Activated naive CD4-positive, alpha-beta T cell treated with anti-CD3 and anti-CD28 coated beads, Interleukin-2, amount 10 ng/mL, durations not matched to agents 7 days and 5 days (primary cell): ENCODE results near the gene SPATA31C1.
"Not testable (repeated sequence)": the region's sequence is repeated elsewhere in the genome, so short reads cannot be mapped to it uniquely, and the experiment has no call there.

ENCODE experiments used
- CTCF ChIA-PET: fragments of 350-600 bp; sonication (Branson Sonifier 250); formaldehyde crosslinking; loops from one replicate; lab custom pipeline; 2021; ENCODE audit warnings: antibody characterized with exemption; lab: Charles Lee
- DNase-seq: peaks from one replicate; pipeline ENCODE4 v3.0.0-alpha.2; 2020
- H3K27ac Mint-ChIP-seq: one replicate; pipeline ENCODE4 v1.8.0; 2021; ENCODE audit warnings: mild to moderate bottlenecking, moderate library complexity, mixed read lengths
- H3K27me3 Mint-ChIP-seq: one replicate; pipeline ENCODE4 v1.8.0; 2021; ENCODE audit warnings: mild to moderate bottlenecking, mixed read lengths
- H3K36me3 Mint-ChIP-seq: one replicate; pipeline ENCODE4 v1.8.0; 2021; ENCODE audit warnings: mixed read lengths
- H3K4me1 Mint-ChIP-seq: one replicate; pipeline ENCODE4 v1.8.0; 2021; ENCODE audit warnings: mixed read lengths
- H3K4me3 Mint-ChIP-seq: one replicate; pipeline ENCODE4 v1.8.0; 2021; ENCODE audit warnings: mild to moderate bottlenecking, moderate library complexity, mixed read lengths
- H3K9me3 Mint-ChIP-seq: one replicate; pipeline ENCODE4 v1.8.0; 2021; ENCODE audit warnings: mixed read lengths

The SPATA31C1 gene

GRCh38 chr9:87938336-87938735, 20.6 kb downstream of the SPATA31C1 start:
- H3K4me3 Mint-ChIP-seq, DNase-seq, H3K27me3 Mint-ChIP-seq, H3K4me1 Mint-ChIP-seq, H3K9me3 Mint-ChIP-seq, H3K36me3 Mint-ChIP-seq, CTCF ChIA-PET, H3K27ac Mint-ChIP-seq: not testable (repeated sequence)

DNA sequence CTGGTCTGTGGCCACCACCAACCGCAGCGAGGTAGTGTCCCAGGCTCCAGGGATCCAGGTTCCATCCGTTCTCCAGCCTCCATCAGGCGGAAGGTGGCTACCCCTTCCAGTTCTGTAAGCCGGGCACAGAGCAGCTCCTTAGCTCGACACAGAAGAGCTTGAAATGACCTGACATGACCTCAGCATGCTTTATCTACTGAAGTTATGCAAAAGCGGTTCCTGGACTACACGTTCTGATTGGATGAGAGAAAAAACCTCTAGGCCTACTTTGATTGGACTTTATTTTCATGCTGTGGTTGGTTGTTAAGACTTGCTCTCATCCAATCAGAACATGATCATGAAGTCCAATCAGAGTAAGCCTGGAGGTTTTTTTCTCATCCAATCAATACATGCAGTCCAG, 21.3 kb downstream of the SPATA31C1 start:
- H3K27ac Mint-ChIP-seq, H3K36me3 Mint-ChIP-seq, H3K9me3 Mint-ChIP-seq, CTCF ChIA-PET, H3K27me3 Mint-ChIP-seq, DNase-seq, H3K4me3 Mint-ChIP-seq, H3K4me1 Mint-ChIP-seq: not testable (repeated sequence)

DNA sequence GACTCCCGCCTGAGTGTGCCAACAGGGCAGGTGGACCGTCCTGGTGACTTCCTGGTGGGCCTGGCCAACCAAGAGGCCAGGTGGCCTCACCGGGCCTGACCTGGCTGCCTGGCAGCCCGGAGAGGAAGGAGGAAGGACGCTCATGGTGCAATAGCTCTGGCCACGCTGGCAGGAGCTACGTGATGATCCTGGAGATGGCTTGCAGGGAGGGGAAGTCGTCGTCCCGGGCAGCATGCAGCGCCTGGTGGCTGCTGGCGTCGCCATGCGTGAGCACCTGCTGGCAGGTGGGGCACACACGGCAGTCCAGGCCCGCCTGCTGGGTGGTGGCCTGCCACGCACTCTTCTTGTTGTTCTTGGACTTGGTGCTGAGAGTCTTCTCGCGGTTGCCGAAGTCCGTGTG, 26.3 kb downstream of the SPATA31C1 start:
- Mint-ChIP-seq H3K27ac (no peak overlapping the region), H3K27me3 (peaks cover 29% of the 10 kb centered on the region), H3K9me3 (no peaks in the 10 kb centered on the region), H3K4me3 (no peak overlapping the region), H3K4me1 (no peaks in the 10 kb centered on the region), H3K36me3 (no peaks in the 10 kb centered on the region)
- CTCF ChIA-PET = no interaction called here
- no peak for DNase-seq

DNA sequence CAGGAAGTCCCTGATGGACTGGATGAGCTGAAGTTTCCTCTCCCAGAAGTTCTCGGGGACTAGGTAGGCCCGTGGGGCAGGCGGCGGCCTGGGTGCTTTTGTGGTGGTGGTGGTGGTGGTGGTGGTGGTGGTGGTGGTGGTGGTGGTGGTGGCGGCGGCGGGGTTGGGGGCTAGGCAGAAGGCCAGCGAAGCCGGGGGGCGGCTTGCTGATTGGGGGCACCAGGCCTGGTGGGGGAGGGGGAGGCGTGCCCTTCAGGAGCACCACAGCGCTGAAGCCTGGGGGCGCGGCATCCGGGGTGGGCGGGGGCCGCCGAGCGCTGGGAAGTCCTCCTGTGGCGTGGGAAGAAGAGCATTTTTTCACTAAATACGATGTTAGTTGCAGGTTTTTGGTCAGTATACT, 26.9 kb downstream of the SPATA31C1 start:
- H3K27ac Mint-ChIP-seq = no peak overlapping the region
- no peak for DNase-seq
- peaks cover 29% of the 10 kb centered on the region for H3K27me3 Mint-ChIP-seq
- no peaks in the 10 kb centered on the region for H3K4me1 Mint-ChIP-seq
- H3K4me3 Mint-ChIP-seq = no peak overlapping the region
- no peaks in the 10 kb centered on the region for H3K9me3 Mint-ChIP-seq
- CTCF ChIA-PET = no interaction called here
- H3K36me3 Mint-ChIP-seq = no peaks in the 10 kb centered on the region

DNA sequence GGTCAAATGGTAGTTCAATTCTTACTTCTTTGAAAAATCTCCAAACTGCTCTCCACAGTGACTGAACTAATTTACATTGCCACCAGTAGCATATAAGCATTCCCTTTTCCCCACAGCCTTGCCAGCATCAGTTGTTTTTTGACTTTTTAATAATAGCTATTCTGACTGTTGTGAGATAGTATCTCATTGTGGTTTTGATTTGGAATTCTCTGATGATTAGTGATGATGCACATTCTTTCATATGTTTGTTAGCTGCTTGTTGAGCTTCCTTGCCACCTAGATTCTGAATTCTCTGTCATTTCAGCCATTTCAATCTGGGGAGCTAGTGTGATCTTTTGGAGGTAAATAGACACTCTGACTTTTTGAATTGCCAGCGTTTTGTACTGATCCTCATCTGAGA, 32.5 kb downstream of the SPATA31C1 start:
- Mint-ChIP-seq H3K27ac (no peak overlapping the region), H3K4me3 (no peak overlapping the region), H3K9me3 (peaks cover 5% of the 10 kb centered on the region), H3K36me3 (no peaks in the 10 kb centered on the region), H3K4me1 (no peaks in the 10 kb centered on the region), H3K27me3 (peaks cover 25% of the 10 kb centered on the region)
- DNase-seq = no peak
- CTCF ChIA-PET = interaction anchor here (2.0 kb wide), 1 partner anchor 629 kb away, joined by 8 read pairs; no protein-coding TSS in a partner anchor

GRCh38 chr9:87950765-87951488, 33.2 kb downstream of the SPATA31C1 start:
- H3K4me3 Mint-ChIP-seq = no peak overlapping the region
- DNase-seq = no peak
- H3K27ac Mint-ChIP-seq = no peak overlapping the region
- no peaks in the 10 kb centered on the region for H3K4me1 Mint-ChIP-seq
- CTCF ChIA-PET = interaction anchor here (0.5 to 2.0 kb wide), 5 partner anchors 8 to 1357 kb away, joined by 3 to 8 read pairs (median 4); no protein-coding TSS in a partner anchor
- peaks cover 5% of the 10 kb centered on the region for H3K9me3 Mint-ChIP-seq
- H3K27me3 Mint-ChIP-seq = peaks cover 21% of the 10 kb centered on the region
- H3K36me3 Mint-ChIP-seq = no peaks in the 10 kb centered on the region

DNA sequence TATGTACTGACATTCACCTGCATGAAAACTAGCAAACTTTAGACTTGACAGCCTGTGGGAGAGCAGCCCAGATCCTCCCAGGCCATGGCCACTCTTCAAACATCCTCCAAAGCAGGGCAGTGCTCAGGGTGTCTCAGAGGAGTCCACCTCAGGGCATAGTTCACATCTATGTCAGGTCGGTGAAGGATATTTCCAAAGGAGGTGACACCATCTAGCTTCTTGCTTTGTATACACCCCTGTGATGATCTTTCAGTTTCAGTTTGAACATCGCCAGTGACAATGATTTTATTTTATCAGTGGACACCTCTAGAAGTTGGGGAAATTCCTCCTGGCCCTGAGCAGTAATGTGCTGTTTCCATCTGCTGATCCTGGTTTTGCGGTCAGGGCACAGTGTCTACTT, 36.5 kb downstream of the SPATA31C1 start:
- no peak for DNase-seq
- CTCF ChIA-PET = no interaction called here
- H3K27me3 Mint-ChIP-seq = peaks cover 25% of the 10 kb centered on the region
- no peak overlapping the region for H3K4me3 Mint-ChIP-seq
- no peaks in the 10 kb centered on the region for H3K4me1 Mint-ChIP-seq
- H3K9me3 Mint-ChIP-seq = peaks cover 5% of the 10 kb centered on the region
- H3K27ac Mint-ChIP-seq = no peak overlapping the region
- H3K36me3 Mint-ChIP-seq = no peaks in the 10 kb centered on the region

DNA sequence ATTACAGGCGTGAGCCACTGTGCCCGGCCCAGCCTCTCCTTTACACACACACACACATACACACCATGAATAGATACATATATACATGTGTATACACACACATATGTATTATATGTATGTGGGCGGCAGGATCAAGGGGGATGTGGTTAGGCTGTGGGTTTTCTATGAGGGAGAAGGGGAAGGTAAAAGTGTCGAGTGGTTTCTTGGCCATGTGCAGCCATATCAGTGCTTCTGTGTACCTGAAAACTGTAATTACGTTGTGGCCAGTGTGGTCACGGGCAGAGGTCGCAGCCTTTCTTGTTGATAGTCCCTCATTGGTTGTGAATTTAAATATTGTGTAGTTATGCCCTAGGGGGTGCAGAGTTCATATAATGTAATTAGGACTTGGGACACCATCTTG, 40.1 kb downstream of the SPATA31C1 start:
- Mint-ChIP-seq H3K27me3 (peaks cover 20% of the 10 kb centered on the region), H3K4me3 (no peak overlapping the region), H3K4me1 (no peaks in the 10 kb centered on the region), H3K27ac (no peak overlapping the region), H3K9me3 (no peaks in the 10 kb centered on the region), H3K36me3 (no peaks in the 10 kb centered on the region)
- DNase-seq = no peak
- CTCF ChIA-PET = no interaction called here

GRCh38 chr9:87958591-87958990, 40.8 kb downstream of the SPATA31C1 start:
- H3K36me3 Mint-ChIP-seq = no peaks in the 10 kb centered on the region
- no peaks in the 10 kb centered on the region for H3K4me1 Mint-ChIP-seq
- H3K9me3 Mint-ChIP-seq = no peaks in the 10 kb centered on the region
- H3K4me3 Mint-ChIP-seq = no peak overlapping the region
- H3K27me3 Mint-ChIP-seq = peaks cover 20% of the 10 kb centered on the region
- H3K27ac Mint-ChIP-seq = no peak overlapping the region
- CTCF ChIA-PET = interaction anchor here (1.3 kb wide), 1 partner anchor 7 kb away, joined by 3 read pairs; no protein-coding TSS in a partner anchor
- DNase-seq = no peak

GRCh38 chr9:87959916-87960581, 42.3 kb downstream of the SPATA31C1 start:
- Mint-ChIP-seq H3K9me3 (no peaks in the 10 kb centered on the region), H3K27ac (no peak overlapping the region), H3K36me3 (no peaks in the 10 kb centered on the region), H3K27me3 (peaks cover 14% of the 10 kb centered on the region), H3K4me1 (no peaks in the 10 kb centered on the region), H3K4me3 (no peak overlapping the region)
- CTCF ChIA-PET = interaction anchor here (1.3 kb wide), 1 partner anchor 9 kb away, joined by 3 read pairs; no protein-coding TSS in a partner anchor
- no peak for DNase-seq

- H3K27me3 Mint-ChIP-seq = peaks cover 3% of the 10 kb centered on the region
- no peak for DNase-seq
- no peaks in the 10 kb centered on the region for H3K9me3 Mint-ChIP-seq
- H3K4me1 Mint-ChIP-seq = no peaks in the 10 kb centered on the region
- CTCF ChIA-PET = no interaction called here
- no peak overlapping the region for H3K27ac Mint-ChIP-seq
- H3K4me3 Mint-ChIP-seq = no peak overlapping the region
- no peaks in the 10 kb centered on the region for H3K36me3 Mint-ChIP-seq
Observed at GRCh38 chr9:87963770-87964169, 46.0 kb downstream of the SPATA31C1 start.

DNA sequence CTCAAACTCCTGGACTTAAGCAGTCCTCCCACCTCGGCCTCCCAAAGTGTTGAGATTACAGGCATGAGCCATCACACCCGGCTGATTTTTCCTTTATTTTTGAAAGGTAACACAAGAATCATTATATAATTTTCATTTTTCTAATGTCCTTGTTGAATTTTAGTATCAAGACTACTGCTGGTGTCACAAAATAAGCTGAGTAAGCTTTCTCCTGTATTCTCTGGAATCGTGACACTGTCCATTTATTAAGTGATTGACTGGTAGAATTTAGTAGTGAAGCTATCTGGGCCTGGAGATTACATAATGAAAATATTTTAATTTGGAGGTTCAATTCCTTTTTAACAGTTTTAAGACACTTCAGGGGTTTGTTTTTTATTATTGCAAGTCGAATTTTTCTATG, 47.1 kb downstream of the SPATA31C1 start:
- CTCF ChIA-PET = no interaction called here
- Mint-ChIP-seq H3K27ac (no peak overlapping the region), H3K36me3 (no peaks in the 10 kb centered on the region)

DNA sequence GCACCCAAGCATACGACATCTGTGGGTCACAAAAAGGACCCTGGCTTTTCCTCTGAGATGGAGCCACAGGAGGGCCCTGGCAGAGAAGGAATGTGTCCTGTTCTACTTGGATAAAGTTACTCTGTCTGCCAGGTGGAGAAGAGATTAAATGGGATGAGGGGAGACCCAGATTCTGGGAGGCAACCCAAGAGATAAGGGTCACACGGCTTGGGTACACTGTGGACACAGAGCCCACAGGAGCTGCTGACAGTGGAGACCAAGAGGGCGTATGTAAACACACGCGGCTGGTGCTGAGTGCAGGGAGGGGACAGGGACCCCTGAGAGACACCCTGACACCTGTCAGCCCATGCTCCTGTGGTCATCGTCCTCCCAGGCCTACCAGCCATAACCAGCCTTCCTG, 50.4 kb downstream of the SPATA31C1 start:
- H3K9me3 Mint-ChIP-seq = no peaks in the 10 kb centered on the region
- H3K4me3 Mint-ChIP-seq = no peak overlapping the region
- H3K36me3 Mint-ChIP-seq = no peaks in the 10 kb centered on the region
- H3K27me3 Mint-ChIP-seq = no peaks in the 10 kb centered on the region
- DNase-seq = no peak
- H3K27ac Mint-ChIP-seq = no peak overlapping the region
- CTCF ChIA-PET = no interaction called here
- peaks cover 3% of the 10 kb centered on the region for H3K4me1 Mint-ChIP-seq

More for the DNA sequence above, 47.1 kb downstream of the SPATA31C1 start:
- no peak overlapping the region for H3K4me3 Mint-ChIP-seq
- no peak for DNase-seq
- H3K4me1 Mint-ChIP-seq = no peaks in the 10 kb centered on the region
- H3K27me3 Mint-ChIP-seq = peaks cover 3% of the 10 kb centered on the region
- H3K9me3 Mint-ChIP-seq = no peaks in the 10 kb centered on the region

DNA sequence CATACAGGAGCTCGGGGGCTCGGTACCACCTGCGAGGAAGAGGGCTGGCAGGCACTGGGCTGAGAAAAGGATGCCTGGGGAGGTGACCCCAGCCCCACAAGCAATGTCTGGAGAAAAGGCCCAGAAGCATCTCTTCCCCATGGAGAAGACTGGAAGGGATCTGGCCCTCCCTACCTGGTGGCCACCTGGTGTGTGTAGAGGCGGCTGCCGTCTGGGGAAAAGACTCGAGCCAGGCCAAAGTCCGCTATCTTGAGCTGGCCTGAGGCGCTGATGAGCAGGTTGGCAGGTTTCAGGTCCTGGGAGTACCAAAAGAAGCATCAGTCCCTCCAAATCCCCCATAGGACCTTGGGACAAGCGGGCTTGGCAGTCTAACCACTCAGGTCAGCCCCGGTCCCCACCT, 52.8 kb downstream of the SPATA31C1 start:
- Mint-ChIP-seq H3K36me3 (peaks cover 5% of the 10 kb centered on the region), H3K27ac (no peak overlapping the region)

DNA sequence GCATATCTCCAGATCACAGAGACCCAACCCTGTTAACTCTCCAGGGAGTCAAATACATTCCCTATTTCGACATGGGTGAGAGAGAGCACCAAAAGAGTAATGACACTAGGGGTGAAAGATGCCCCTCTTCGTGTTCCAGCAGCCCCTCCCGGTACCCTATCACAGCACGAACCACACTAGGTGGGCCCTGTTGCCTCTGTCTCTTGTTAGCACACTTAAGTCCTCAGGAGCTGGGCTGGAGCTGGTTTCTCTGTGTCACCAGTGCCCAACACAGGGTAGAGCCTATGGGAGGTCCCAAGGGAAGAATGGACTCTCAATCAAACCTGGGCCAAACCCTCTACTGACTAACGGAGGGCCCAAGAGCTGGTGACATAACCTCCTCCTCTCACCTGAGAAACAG, 55.4 kb downstream of the SPATA31C1 start:
- Mint-ChIP-seq H3K4me3 (peak overlapping the region; percentile 94), H3K27me3 (peaks cover 8% of the 10 kb centered on the region), H3K9me3 (no peaks in the 10 kb centered on the region), H3K27ac (peak overlapping the region; percentile 17), H3K4me1 (peaks cover 17% of the 10 kb centered on the region), H3K36me3 (peaks cover 5% of the 10 kb centered on the region)
- CTCF ChIA-PET = no interaction called here
- no peak for DNase-seq

More for the DNA sequence above, 52.8 kb downstream of the SPATA31C1 start:
- CTCF ChIA-PET = no interaction called here
- Mint-ChIP-seq H3K9me3 (no peaks in the 10 kb centered on the region), H3K4me1 (peaks cover 17% of the 10 kb centered on the region), H3K27me3 (peaks cover 8% of the 10 kb centered on the region), H3K4me3 (no peak overlapping the region)
- DNase-seq = no peak
